ENCODE results near the gene KRT6B.

- TF ChIP-seq CTCF (IDR thresholded peaks at IDR 0.05 in 2 of 3, conservative IDR thresholded peaks at IDR 0.05 in 1 of 3; ENCODE audit: borderline replicate concordance in 1 of 3, insufficient read depth in 1 of 3, low read depth in 2 of 3, low read length in 2 of 3) (no peak), POLR2A (IDR thresholded peaks at IDR 0.05; ENCODE audit: borderline replicate concordance, extremely low read depth, insufficient read depth, insufficient read length) (no peak), EZH2phosphoT487 (IDR thresholded peaks at IDR 0.05; ENCODE audit: borderline replicate concordance) (no peak), SIN3A (IDR thresholded peaks at IDR 0.05; ENCODE audit: low read depth) (no peak), SP1 (IDR thresholded peaks at IDR 0.05; ENCODE audit: low read depth) (no peak), MAX (IDR thresholded peaks at IDR 0.05) (no peak), CEBPB (IDR thresholded peaks at IDR 0.05; ENCODE audit: low read depth) (no peak), POLR2AphosphoS5 (IDR thresholded peaks at IDR 0.05; ENCODE audit: low read depth, low read length) (no peak), JUND (IDR thresholded peaks at IDR 0.05) (no peak), ZNF274 (IDR thresholded peaks at IDR 0.05; ENCODE audit: low read depth, low read length) (no peak), EZH2 (IDR thresholded peaks at IDR 0.05) (no peak)
Measured at GRCh38 chr12:52402377-52402776, 49.6 kb downstream of the KRT6B start.
